GM18519 (cell line): Measurements from ENCODE around the gene DROSHA.

Experiments used
- ATAC-seq: cut with Tn5 transposase; IDR thresholded peaks from one replicate; pipeline ENCODE4 v1.9.1; 2021; ENCODE audit warnings: mild to moderate bottlenecking, moderate library complexity; ENCODE audit not compliant: unreplicated experiment, low FRiP score

DROSHA gene

GRCh38 chr5:31471916-31472315 lies 60.0 kb downstream of the DROSHA start:
- no peak for ATAC-seq

DNA sequence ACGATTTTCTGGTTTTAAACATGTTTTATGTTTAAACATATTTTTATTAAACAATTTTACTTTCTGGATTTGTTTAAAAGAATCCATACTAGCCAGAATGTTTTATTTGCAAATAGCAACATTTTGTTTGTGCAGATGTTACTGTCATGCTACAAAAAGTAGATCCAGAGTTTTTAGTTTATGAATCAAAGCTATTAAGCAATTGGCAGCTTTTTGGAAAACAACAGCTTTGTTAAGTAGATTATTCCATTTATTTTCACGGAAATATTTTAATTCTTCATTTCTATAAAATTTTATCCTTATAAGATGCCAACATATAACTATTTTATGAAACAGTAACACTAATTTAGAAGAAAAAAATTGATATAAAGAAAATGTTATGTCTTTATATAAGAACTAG lies 60.9 kb downstream of the DROSHA start:
- no peak for ATAC-seq

DNA sequence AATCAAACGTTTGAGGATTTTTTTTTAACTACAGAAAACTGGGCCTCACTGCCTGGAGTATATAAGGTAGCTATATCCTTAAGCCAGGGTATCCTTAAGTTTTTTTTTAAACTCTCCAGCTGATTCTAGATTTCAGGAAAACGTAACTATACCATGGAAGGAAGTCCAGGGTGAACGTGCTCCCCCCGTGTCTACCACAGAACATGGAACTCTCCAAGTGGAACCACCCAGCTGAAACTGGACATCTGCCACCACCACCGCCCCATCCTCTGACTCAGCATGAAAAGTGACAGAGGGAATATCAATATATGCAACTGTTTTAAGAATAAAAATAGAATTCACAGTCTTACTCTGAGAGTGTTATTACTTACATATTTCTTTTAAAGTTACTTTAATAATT lies 61.3 kb downstream of the DROSHA start:
- ATAC-seq = no peak

GRCh38 chr5:31469886-31470285 lies 62.0 kb downstream of the DROSHA start:
- ATAC-seq = no peak

DNA sequence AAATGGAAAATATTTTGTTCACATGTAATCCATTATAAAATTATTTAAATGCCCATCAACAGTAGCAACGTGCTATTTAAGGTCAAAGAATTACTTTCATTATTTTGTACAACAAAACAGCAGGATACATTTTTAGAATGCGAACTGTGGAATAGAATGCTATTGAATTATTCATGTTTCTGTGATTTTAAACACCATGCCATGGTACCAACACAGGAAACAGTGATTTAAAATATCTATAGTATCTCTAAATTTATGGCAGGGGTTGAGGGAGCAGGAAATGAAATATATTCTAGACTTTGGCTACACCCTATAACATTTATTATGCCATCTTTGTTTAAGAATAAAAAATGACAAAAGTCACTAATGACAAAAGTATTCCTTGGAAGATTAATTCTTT lies 62.4 kb downstream of the DROSHA start:
- no peak for ATAC-seq

DNA sequence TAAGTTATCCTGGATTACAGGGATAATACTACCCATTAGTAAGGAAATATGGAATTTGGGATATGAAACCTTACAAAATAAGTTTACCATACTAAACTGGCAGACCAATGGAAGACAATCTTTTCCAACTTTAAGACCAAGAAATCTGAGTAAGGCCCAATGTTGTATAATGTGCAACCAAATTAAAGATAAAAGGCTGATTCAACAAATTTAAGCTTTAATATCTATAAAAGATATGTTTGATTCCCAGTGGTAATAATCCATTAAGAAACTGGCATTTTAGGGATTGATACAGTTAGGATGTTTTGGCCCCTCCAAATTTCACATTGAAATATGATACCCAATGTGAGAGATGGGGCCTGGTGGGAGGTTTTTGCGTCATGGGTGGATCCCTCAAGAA lies 66.6 kb downstream of the DROSHA start:
- no peak for ATAC-seq

- ATAC-seq = no peak
These were observed 67.8 kb downstream of the DROSHA start for GRCh38 chr5:31464081-31464480.

DNA sequence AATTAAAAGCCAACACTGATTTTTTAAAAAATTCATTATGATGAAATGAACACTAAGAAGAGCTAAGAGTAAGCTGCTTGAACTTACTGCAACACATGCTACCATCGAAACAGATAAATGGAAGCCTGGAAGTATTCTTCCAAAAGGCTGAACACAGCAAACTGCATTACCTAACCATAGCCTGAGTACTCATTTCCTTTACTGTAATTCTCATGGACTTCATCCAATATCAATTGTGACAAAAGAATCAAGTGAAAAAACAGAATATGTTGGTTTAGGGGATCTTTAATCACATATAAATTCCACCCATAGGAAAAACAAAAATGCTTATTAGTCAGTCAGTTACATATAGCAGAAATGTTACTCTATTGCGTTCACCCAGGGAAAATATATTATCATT lies 68.5 kb downstream of the DROSHA start:
- ATAC-seq = no peak

DNA sequence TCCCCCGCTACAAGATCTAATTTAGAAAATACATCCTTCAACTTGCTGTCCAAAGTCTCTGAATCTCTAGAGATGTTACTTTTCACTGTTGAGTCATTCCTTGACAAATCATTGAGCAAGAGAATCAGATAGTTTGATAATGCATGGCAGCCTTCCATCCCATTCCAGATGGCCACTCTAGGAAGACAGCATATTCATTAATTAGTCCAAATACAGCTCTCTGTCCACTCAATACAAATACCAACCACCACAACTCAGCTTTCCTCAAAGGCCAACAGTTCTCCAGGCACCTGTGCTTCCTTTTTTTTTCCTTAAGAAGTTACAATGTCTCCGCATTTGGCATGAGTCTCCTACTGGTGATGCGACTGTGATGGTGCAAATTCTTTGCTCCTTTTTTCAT lies 72.3 kb downstream of the DROSHA start:
- no peak for ATAC-seq

- no peak for ATAC-seq
These were observed 76.7 kb downstream of the DROSHA start for GRCh38 chr5:31455172-31455571.

DNA sequence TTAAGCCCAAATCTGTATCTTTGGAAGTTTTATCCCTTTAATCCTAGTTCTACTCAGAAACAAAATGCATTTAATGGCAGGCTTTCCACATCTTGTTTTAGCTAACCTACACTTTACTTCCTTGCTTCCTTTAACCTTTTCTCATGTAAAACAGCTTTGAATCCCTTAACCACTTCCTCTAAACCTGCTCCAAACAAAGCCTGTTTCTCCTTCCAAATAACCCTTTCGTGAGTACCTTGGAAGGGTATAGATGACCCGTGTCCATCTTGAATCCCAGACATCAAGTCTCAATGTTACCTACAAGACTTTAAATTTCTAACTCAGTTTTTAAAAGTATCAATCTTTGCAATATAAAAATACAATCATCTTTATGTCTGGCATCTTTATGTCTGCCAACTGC lies 78.4 kb downstream of the DROSHA start:
- ATAC-seq = no peak

DNA sequence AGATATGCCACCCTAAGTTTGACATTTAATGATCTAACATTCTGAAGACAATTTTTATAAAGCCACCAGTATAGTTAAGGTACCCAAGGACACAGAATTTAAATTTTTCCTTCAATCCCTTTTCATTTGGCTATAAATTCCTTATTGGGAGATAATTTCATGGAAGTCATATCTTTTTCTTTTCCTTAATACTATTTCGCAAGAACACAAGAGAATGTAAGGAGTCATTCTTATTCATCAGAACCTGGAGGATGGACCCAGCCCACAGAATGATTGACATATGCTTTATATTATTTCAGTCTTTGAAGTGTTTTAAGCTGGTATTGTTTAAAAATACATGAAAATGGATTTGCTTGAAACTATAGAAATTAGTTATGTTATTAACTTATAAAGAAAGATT lies 79.6 kb downstream of the DROSHA start:
- ATAC-seq = no peak

- ATAC-seq = no peak
These were observed 81.9 kb downstream of the DROSHA start for GRCh38 chr5:31449962-31450361.

DNA sequence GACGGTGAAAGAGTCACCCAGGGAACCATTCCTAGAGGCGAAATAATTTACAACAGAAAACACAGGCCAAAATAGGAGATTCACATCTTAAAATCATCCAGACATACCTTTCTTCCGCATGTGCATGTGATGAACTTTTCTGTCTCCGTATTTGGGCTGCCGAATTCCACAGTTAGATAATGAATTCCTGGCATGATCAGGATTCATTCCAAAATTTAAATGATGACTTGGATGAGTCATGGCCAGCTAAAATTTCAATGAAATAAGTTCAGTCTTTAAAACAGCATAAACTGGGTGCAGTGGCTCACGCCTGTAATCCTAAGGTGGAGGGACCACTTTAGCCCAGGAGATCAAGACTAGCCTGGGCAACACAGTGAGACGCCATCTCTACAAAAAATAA lies 82.7 kb downstream of the DROSHA start:
- ATAC-seq = no peak

DNA sequence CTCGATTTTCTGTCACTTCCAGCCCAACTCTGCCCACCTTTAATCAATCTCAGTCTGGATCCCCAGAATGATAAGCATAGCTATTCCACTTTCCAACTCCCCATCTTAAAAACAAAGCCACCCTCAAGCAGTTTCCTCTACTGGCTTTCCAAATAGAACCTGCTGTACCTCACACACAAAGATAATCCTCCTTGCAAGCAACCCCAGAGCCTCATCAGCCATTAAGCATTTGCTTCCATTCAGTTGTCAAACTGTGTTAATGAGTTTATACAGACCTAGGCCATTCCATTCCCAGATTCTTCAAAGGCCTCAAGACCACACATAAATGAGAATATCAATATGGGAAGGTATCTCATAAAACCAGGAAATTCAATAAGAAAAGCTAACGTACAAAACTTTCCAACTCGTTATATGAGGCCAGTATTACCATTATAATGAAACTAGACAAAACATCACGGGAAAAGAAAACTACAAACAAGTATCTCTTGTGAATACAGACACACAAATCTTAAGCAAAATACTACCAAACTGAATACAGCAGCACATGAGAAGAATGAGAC lies 86.8 kb downstream of the DROSHA start:
- ATAC-seq = no peak

GRCh38 chr5:31443572-31443971 lies 88.3 kb downstream of the DROSHA start:
- no peak for ATAC-seq

- no peak for ATAC-seq
These were observed 89.7 kb downstream of the DROSHA start for GRCh38 chr5:31442058-31442745.

DNA sequence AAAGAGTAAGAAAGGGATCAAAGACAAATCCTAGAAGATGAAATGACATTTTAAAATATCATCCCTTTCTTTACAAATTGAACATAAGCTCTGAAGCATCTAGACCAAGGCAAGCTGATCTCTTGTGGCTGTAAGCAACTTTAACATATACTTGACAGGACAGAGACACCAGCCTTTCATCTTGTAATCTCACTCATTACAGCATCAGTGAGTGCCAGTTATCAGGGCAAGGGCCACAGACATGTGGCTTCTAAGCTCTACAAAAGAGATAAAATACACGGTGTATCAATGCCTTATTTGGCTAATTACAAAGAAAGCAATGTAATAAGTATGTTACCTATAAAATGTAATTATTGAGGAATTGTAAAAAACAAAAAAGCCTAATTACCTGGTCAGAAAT lies 95.0 kb downstream of the DROSHA start:
- no peak for ATAC-seq

DNA sequence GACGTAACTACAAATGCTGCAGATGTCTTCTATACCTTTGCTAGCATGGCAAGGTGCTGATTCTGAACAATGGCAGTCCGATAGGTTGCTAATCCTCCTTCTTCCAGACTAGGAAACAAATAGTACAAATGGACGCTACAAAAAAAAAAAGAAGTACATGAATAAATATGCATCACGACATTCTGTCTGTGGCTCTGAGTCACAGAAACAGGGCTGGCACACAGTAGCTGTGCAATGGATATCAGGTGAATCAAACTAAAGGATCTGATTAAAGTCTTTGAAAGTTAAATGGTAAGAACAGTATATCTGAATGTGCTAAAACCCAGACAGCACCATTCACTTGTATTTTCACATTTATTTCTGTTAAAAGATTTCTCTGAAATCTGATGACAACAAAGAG lies 96.2 kb downstream of the DROSHA start:
- no peak for ATAC-seq

DNA sequence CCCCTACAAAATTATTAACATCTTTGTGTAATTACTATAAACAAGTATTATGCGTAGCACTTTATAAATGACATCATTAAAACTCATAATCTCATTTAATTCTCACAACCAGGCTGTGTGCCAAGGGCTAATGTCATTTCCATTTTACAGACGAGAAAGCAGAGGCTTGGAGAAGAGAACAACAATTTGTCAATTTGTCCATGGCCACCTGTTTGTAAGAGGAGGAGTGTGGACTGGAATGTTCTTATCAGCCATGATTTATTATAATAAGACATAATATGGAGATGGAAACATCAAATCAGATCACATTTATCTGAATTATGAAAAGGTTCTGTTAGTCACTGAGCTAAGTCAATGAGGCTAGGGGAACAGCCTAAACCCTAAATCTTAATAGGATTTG lies 97.0 kb downstream of the DROSHA start:
- no peak for ATAC-seq

GRCh38 chr5:31433229-31433628 lies 98.7 kb downstream of the DROSHA start:
- no peak for ATAC-seq

- ATAC-seq = no peak
These were observed 104.1 kb downstream of the DROSHA start for GRCh38 chr5:31427724-31428309.
